ENCODE data around the gene MRPL37. TPM values are rescaled to one million over a fixed set of nuclear protein-coding genes. Genes with fewer than 3 reads are reported as not detected.
A peak's percentile ranks its signal among the peaks of the same experiment; 100 is the strongest.
"Not testable (repeated sequence)": the region's sequence is repeated elsewhere in the genome, so short reads cannot be mapped to it uniquely, and the experiment has no call there.

The MRPL37 gene
- total RNA-seq, 1 donor from 2014 or later: 33.3 TPM

GRCh38 chr1:54219688-54220003 lies 19.7 kb downstream of the MRPL37 start:
- DNase-seq (ENCODE audit: low read depth): no peak

- DNase-seq (ENCODE audit: low read depth): no peak
These were observed 20.2 kb downstream of the MRPL37 start for GRCh38 chr1:54220004-54220811.

GRCh38 chr1:54221113-54221834 lies 21.3 kb downstream of the MRPL37 start:
- DNase-seq (ENCODE audit: low read depth): no peak

GRCh38 chr1:54221867-54222484 lies 22.0 kb downstream of the MRPL37 start:
- no peak for DNase-seq (ENCODE audit: low read depth)

- no peak for DNase-seq (ENCODE audit: low read depth)
These were observed 22.7 kb downstream of the MRPL37 start for GRCh38 chr1:54222711-54223110.

- DNase-seq (ENCODE audit: low read depth): no peak
These were observed 23.7 kb downstream of the MRPL37 start for GRCh38 chr1:54223441-54224202.

GRCh38 chr1:54224233-54224632 lies 24.3 kb downstream of the MRPL37 start:
- DNase-seq (ENCODE audit: low read depth): no peak

- DNase-seq (ENCODE audit: low read depth): no peak
These were observed 25.4 kb downstream of the MRPL37 start for GRCh38 chr1:54225378-54225777.

GRCh38 chr1:54225986-54226559 lies 26.1 kb downstream of the MRPL37 start:
- DNase-seq (ENCODE audit: low read depth): no peak

GRCh38 chr1:54227091-54227602 lies 27.2 kb downstream of the MRPL37 start:
- peak; percentile 79 for DNase-seq (ENCODE audit: low read depth)

GRCh38 chr1:54227891-54228310 lies 27.9 kb downstream of the MRPL37 start:
- DNase-seq (ENCODE audit: low read depth): peak; percentile 40

GRCh38 chr1:54228638-54229079 lies 28.7 kb downstream of the MRPL37 start:
- no peak for DNase-seq (ENCODE audit: low read depth)

- DNase-seq (ENCODE audit: low read depth): peak; percentile 47
These were observed 29.4 kb downstream of the MRPL37 start for GRCh38 chr1:54229281-54229891.

GRCh38 chr1:54230507-54231339 lies 30.8 kb downstream of the MRPL37 start:
- no peak for DNase-seq (ENCODE audit: low read depth)

GRCh38 chr1:54233196-54233595 lies 33.2 kb downstream of the MRPL37 start:
- not testable (repeated sequence) for DNase-seq (ENCODE audit: low read depth)

GRCh38 chr1:54234284-54234683 lies 34.3 kb downstream of the MRPL37 start:
- no peak for DNase-seq (ENCODE audit: low read depth)

GRCh38 chr1:54237586-54237985 lies 37.6 kb downstream of the MRPL37 start:
- DNase-seq (ENCODE audit: low read depth): no peak

- DNase-seq (ENCODE audit: low read depth): no peak
These were observed 38.5 kb downstream of the MRPL37 start for GRCh38 chr1:54238353-54239034.

GRCh38 chr1:54239035-54239383 lies 39.0 kb downstream of the MRPL37 start:
- peak; percentile 49 for DNase-seq (ENCODE audit: low read depth)

GRCh38 chr1:54239631-54240031 lies 39.7 kb downstream of the MRPL37 start:
- no peak for DNase-seq (ENCODE audit: low read depth)

All from renal cortical epithelial cell (primary cell).